GM21526 (cell line): ENCODE measurements around the gene SLC39A3.

Experiments
- ATAC-seq: cut with Tn5 transposase; IDR thresholded peaks from one replicate; pipeline ENCODE4 v1.9.1; 2021; ENCODE audit warnings: moderate library complexity; ENCODE audit not compliant: unreplicated experiment, low FRiP score

Gene SLC39A3

GRCh38 chr19:2751438-2751830 is 11.6 kb upstream of the SLC39A3 start:
- ATAC-seq = no peak

GRCh38 chr19:2750808-2751437 is 11.1 kb upstream of the SLC39A3 start:
- no peak for ATAC-seq

GRCh38 chr19:2747349-2747748 is 7.5 kb upstream of the SLC39A3 start:
- ATAC-seq = no peak

GRCh38 chr19:2744113-2744512 is 4.3 kb upstream of the SLC39A3 start:
- ATAC-seq = no peak

GRCh38 chr19:2743099-2743498 is 3.3 kb upstream of the SLC39A3 start:
- ATAC-seq = no peak

GRCh38 chr19:2740314-2740656 is 468 bp upstream of the SLC39A3 start:
- ATAC-seq = no peak

GRCh38 chr19:2736550-2737190 is 3.1 kb downstream of the SLC39A3 start:
- ATAC-seq = no peak

- ATAC-seq = no peak
Measured at GRCh38 chr19:2735374-2735773, 4.4 kb downstream of the SLC39A3 start.

GRCh38 chr19:2734589-2735288 is 5.1 kb downstream of the SLC39A3 start:
- no peak for ATAC-seq

- ATAC-seq = no peak
Measured at GRCh38 chr19:2733930-2734588, 5.8 kb downstream of the SLC39A3 start.

- no peak for ATAC-seq
Measured at GRCh38 chr19:2732883-2733282, 6.9 kb downstream of the SLC39A3 start.

- ATAC-seq = no peak
Measured at GRCh38 chr19:2732157-2732725, 7.6 kb downstream of the SLC39A3 start.

- ATAC-seq = no peak
Measured at GRCh38 chr19:2731181-2731995, 8.4 kb downstream of the SLC39A3 start.

GRCh38 chr19:2729943-2730818 is 9.6 kb downstream of the SLC39A3 start:
- no peak for ATAC-seq

GRCh38 chr19:2728783-2729387 is 10.9 kb downstream of the SLC39A3 start:
- ATAC-seq = no peak

- no peak for ATAC-seq
Measured at GRCh38 chr19:2727640-2727944, 12.2 kb downstream of the SLC39A3 start.

GRCh38 chr19:2726904-2727639 is 12.7 kb downstream of the SLC39A3 start:
- ATAC-seq = no peak

- no peak for ATAC-seq
Measured at GRCh38 chr19:2726160-2726855, 13.5 kb downstream of the SLC39A3 start.
